B cell (primary cell): ENCODE data around the gene DLG2.

Source experiments
- CTCF ChIP-seq: fragments of 200-600 bp; IDR thresholded peaks from one replicate; pipeline ENCODE4 v1.8.0; 2022; ENCODE audit warnings: antibody characterized with exemption, mild to moderate bottlenecking
- EZH2 ChIP-seq: IDR thresholded peaks from 2 replicates; pipeline ENCODE4 v1.6.1; 2012; ENCODE audit warnings: borderline replicate concordance, low read depth, mild to moderate bottlenecking, moderate library complexity, low read length; ENCODE audit not compliant: insufficient read depth, poor library complexity, severe bottlenecking

GRCh38 chr11:84962018-84962417 is 665.1 kb downstream of the DLG2 start:
- TF ChIP-seq CTCF (no peak), EZH2 (no peak)
